GM12865 (cell line): Measurements from ENCODE around the gene DMRTC2.
"Not testable (repeated sequence)": the region's sequence is repeated elsewhere in the genome, so short reads cannot be mapped to it uniquely, and the experiment has no call there.

Experiments
- DNase-seq: peaks from one replicate; pipeline ENCODE4 v3.0.0; 2010; ENCODE audit warnings: low read depth
- H3K4me3 ChIP-seq: 2 replicates; pipeline ENCODE4 v1.5.1; 2011; ENCODE audit warnings: mild to moderate bottlenecking, low read depth, low read length, control low read depth
- CTCF ChIP-seq: IDR thresholded peaks from 2 replicates; pipeline ENCODE4 v1.5.1; 2011; ENCODE audit warnings: low read length, control low read depth, low read depth, inconsistent platforms; ENCODE audit not compliant: insufficient read depth; ENCODE audit errors: missing control alignments

DMRTC2 gene

GRCh38 chr19:41869374-41869955 is 24.6 kb downstream of the DMRTC2 start:
- H3K4me3 ChIP-seq: no peak overlapping the region
- no peak for TF ChIP-seq CTCF
- no peak for DNase-seq

GRCh38 chr19:41870401-41870873 is 25.6 kb downstream of the DMRTC2 start:
- H3K4me3 ChIP-seq: no peak overlapping the region
- DNase-seq: no peak
- no peak for TF ChIP-seq CTCF

- TF ChIP-seq CTCF: no peak
- DNase-seq: peak; percentile 93
Observed at GRCh38 chr19:41871573-41872383, 26.9 kb downstream of the DMRTC2 start.

GRCh38 chr19:41872384-41872774 is 27.5 kb downstream of the DMRTC2 start:
- DNase-seq: peak; percentile 49
- no peak for TF ChIP-seq CTCF
- H3K4me3 ChIP-seq: no peak overlapping the region

More at GRCh38 chr19:41871573-41872383, 26.9 kb downstream of the DMRTC2 start:
- no peak overlapping the region for H3K4me3 ChIP-seq

- TF ChIP-seq CTCF: peak; percentile 83
- DNase-seq: peak; percentile 84
- no peak overlapping the region for H3K4me3 ChIP-seq
Observed at GRCh38 chr19:41872775-41873647, 28.2 kb downstream of the DMRTC2 start.

- DNase-seq: not testable (repeated sequence)
- peak overlapping the region; percentile 16 for H3K4me3 ChIP-seq
Observed at GRCh38 chr19:41875973-41876372, 31.1 kb downstream of the DMRTC2 start.
